Spleen (tissue), 7 donors: ENCODE data around the gene IL19.

Source experiments
- CTCF ChIP-seq, 11 experiments: fragments of 200-600 bp in 7 of 11; fragments of 450-650 bp in 4 of 11; sonication (generic) in 4 of 11; IDR thresholded peaks in 8 of 11; conservative IDR thresholded peaks in 3 of 11; 1 replicate in 7 of 11; 2 replicates in 4 of 11; pipeline versions ENCODE4 v1.4.0 to v1.8.0; 2016 to 2021; ENCODE audit warnings: antibody characterized with exemption in 11 of 11, inconsistent platforms in 4 of 11, mild to moderate bottlenecking in 1 of 11
- POLR2A ChIP-seq, 3 donors: fragments of 450-650 bp; IDR thresholded peaks; one replicate each; pipeline ENCODE4 v1.5.1; 2017; ENCODE audit warnings: antibody characterized with exemption in 3 of 3, mild to moderate bottlenecking in 1 of 3
- POLR2AphosphoS5 ChIP-seq, 3 donors: sonication (generic); formaldehyde crosslinking; IDR thresholded peaks; one replicate each; pipeline ENCODE4 v1.5.1; 2017; ENCODE audit warnings: antibody characterized with exemption in 3 of 3
- donor health status: DM: no; HTN: no; CAD: no; lungs with moderate emphysema.
- donor health status: DM: no; HTN: no; CAD: no.
- donor health status: DM: no; HTN: no; CAD: no.

GRCh38 chr1:206721454-206721853, 49.1 kb upstream of the IL19 start:
- TF ChIP-seq CTCF (IDR thresholded peaks at IDR 0.05 in 8 of 11, conservative IDR thresholded peaks at IDR 0.05 in 3 of 11): no peak
- no peak for TF ChIP-seq POLR2A (IDR thresholded peaks at IDR 0.05)
- no peak for TF ChIP-seq POLR2AphosphoS5 (IDR thresholded peaks at IDR 0.05)
